Measurements from ENCODE around the gene ZEB2.

Gene ZEB2

GRCh38 chr2:144528108-144528507 is 8.2 kb upstream of the ZEB2 start:
- no peak for DNase-seq (ENCODE audit: low read depth)

GRCh38 chr2:144526831-144527230 is 6.9 kb upstream of the ZEB2 start:
- DNase-seq (ENCODE audit: low read depth): no peak

DNA sequence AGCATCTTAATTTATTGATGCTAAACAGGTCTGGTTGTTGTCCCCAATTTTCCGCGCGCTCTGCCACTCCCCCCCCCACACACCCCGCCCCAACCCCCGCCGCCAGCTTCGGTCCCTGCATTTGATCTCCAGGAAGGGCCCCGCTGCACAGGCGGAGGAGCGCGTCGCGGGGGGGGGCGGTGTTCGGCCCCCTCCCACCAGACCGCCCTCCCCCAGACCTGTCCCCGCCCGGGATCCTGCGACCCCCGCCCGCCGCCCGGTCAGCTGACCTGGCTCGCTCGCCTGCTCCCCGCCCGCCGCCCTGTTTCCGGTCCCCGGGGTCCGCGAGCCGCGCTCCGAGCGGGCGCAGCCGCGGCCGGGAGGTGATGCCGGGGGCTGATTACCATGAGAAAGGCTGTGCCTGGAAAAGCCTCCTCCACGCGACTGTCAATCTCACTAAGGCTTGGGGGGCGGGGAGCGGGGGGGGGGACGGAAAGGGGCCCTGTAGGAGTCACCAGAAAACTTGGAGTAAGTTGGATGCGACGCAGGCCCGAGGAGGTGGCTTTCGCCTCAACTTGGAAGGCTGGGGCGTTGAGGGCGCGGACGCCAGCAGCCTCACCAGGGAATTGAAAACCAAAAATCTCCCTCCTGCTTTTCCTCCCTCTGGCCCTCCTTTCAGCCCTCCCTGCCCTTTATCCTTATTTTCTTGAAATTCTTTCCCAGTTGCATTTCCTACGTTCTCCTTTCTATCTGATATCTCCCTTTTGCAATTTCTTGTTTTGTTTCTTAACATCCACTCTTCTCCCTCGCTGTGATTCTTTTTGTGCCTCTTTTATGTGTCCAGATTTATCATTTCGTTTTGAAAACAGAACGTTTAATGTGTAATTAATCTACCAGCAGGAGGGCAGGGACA is 4.4 kb upstream of the ZEB2 start:
- no peak for DNase-seq (ENCODE audit: low read depth)

DNA sequence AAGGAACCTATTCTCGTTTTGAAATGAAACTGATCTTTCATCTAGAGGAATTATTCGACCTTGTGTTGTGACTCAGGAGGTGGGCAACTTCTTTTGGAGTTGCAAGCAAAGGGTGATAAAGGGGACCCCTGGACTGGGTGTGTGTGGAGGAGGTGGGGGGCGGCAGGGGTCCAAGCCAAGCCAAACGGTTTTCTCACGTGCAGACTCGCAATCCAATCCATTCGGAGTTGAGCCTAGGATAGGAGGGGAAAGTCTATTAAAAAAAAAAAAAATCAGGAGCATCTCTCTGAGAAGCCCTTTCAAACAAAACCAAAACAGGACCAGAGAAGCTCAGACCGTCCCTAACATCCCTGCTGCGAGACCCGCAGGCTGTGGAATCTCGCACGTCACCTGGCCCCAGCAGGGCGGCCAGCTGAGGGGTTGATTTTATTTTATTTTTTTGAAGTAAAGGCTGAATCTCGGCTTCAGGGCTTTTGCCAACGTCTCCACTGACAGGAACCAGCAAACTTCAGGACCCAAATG is 3.7 kb upstream of the ZEB2 start:
- DNase-seq (ENCODE audit: low read depth): no peak

DNA sequence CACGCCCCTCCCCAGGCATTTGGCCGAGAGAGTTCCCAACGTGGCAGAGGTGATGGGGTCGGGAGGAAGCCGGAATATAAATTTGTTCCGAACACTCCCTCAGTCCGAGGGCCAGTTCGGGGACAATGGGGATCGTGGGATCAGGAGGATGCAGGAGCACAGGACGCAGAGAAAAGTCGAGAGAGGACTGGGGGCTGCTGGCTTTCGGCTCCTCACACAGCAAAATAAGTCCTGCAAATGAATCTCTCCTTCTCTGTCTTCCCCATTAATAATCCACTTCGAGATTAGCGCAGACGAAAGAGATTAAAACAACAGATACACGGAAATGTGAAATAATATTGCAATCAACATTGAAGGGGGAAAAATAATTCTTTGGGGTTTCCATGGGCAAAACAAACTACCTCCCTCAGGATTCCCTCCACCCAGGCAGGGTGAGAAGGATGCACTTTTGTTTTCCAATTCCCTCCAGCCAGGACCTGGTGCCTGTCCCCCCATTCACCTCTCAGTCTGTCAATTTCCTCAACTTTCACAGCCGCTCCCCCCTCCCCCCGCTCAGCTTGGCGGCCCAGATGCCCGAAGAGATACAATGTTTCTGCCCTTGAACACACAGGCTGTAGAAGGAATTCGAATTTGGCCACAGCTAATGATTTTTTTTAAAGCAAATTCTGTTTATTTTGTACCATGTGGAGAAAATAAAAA is 3.1 kb upstream of the ZEB2 start:
- DNase-seq (ENCODE audit: low read depth): no peak

DNA sequence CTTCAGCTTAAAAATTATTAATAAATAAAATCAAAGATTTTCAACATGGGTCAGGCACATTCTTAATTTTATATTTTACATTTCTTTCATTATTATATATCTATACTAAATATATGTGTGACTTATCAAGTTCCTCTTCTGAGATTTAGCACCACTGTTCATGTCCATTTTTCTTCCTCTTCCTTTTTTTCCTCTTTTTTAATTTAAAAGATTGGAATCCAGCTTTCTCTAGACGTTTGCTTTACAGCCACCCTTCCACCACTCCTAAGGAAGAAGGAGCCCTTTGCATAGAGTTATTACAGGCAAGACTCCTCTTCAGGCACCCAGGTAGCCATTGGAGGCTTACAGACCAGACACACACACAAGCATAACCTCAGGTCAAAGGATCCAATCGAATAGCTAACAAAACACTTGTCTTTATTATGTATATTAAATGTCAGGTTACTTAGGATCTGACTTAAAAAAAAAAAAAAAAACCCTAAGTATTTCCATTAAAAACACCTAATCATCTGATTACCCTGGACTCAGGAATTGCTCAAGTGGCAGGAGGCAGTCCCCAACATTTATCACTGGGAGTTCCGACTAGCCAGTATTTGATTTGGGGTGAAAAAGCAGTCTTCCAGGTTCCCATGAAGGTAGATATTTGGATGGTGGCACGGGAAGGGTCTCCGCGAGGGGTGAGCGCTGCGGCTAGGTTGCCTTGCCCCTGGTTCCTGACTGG is 2.4 kb upstream of the ZEB2 start:
- no peak for DNase-seq (ENCODE audit: low read depth)

DNA sequence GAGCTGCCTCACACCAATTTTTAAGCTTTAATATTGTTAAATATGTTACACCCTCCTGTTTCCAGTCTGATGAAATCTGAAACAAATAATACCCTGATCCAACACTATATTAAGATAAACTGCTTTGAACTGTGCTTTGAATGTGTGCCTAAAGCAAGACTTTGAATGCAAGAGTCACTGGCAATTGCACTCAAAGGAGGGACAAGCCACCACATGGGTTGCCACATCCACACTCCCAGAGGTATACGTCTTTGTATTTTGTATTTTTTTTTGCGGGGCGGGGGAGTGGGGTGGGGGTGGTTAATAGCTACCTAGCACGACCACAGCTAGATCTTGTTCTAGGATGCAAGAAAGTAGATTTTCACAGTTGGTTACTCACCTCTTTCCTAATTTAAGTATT is 1.8 kb upstream of the ZEB2 start:
- DNase-seq (ENCODE audit: low read depth): no peak

DNA sequence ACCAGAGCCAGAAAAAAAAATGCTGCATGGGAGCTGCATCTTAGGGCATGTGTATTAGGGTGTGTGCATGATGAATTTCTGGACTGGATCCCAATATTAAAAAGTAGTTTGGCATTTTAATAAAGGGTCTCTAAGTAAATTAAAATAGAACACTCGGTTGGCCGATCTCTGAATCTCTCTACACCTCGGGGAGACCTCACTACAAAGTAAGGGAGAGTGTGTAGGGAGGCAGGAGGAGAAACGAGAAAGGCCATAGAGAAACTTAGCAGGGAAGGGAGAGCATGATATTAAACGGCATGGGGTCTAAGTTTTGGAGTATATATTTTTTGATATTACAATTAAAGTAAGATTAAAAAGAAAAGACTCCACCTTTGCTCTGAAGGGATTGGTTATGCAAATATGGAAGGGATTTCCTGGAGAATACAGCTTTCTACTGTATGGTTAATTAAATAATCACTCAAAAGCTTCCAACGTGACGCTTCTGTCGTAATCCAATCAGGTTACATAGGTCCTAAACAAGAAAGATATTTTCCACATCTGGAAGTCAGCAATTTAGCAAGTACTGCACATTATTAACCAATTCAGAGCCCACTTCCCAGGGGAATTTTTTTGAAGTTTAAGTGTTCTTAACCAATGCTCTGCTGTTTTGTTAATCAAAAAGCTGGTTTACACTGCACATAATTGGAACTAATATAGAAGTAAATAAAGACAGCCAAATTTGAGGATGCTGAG is 1.0 kb upstream of the ZEB2 start:
- no peak for DNase-seq (ENCODE audit: low read depth)

DNA sequence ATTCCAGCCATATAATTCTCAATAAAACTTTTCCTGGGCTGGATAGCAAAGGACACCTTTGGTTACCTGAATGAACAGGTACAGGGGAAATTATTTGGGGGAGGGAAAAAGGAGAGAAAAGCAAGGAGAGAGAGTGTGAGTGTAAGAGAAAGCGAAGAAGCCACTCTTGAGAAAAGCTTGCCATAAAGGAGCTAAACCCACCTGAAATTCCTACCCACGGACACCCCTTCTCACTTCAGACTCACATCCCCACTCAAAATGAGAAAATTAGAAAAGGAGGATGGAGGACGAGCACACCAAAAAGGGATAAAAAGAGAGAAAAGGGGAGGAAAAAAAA is 354 bp downstream of the ZEB2 start:
- no peak for DNase-seq (ENCODE audit: low read depth)

GRCh38 chr2:144518748-144519596 is 947 bp downstream of the ZEB2 start:
- no peak for DNase-seq (ENCODE audit: low read depth)

GRCh38 chr2:144517866-144518747 is 1.8 kb downstream of the ZEB2 start:
- DNase-seq (ENCODE audit: low read depth): no peak

DNA sequence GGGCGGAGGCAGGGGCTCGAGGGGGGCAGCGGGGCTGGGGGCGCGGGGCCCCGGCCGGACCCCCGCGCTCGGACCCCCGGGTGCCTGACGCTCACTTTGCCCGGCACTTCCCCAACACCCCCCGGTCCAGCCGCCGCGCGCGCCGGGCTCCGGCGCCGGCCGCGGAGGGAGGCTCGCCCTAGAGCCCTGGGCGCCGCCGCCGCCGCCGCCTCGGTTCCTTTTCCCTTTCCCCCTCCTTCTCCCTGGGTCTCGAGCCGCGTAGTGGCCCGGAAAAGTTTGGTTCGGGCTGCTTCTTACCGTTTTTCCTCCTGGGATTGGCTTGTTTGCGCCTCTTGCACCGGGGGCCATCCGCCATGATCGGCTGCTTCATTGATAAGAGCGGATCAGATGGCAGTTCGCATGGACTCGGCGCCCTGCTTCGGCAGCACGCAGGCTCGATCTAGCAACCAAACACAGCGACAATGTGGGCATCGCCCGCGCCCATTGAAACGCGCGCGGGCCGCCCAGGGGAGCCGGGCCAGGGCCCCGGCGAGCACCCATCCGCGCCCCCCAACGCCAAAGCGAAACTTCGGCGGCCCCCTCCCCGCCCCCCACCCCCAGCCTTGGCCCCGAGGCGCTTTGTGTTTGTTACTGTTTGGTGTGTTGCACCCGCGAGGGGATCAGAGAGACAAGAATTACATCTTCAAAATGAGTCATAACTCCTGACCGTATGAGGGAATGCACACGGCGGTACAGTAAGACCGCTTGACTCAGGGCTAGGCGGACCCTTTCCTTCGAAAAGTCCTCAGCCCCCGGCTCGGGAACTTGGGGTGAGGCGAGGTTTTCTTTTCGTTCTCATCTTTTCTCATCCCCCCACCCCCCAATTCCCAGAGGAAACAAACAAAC is 2.7 kb downstream of the ZEB2 start:
- DNase-seq (ENCODE audit: low read depth): no peak

GRCh38 chr2:144516411-144516980 is 3.4 kb downstream of the ZEB2 start:
- no peak for DNase-seq (ENCODE audit: low read depth)

DNA sequence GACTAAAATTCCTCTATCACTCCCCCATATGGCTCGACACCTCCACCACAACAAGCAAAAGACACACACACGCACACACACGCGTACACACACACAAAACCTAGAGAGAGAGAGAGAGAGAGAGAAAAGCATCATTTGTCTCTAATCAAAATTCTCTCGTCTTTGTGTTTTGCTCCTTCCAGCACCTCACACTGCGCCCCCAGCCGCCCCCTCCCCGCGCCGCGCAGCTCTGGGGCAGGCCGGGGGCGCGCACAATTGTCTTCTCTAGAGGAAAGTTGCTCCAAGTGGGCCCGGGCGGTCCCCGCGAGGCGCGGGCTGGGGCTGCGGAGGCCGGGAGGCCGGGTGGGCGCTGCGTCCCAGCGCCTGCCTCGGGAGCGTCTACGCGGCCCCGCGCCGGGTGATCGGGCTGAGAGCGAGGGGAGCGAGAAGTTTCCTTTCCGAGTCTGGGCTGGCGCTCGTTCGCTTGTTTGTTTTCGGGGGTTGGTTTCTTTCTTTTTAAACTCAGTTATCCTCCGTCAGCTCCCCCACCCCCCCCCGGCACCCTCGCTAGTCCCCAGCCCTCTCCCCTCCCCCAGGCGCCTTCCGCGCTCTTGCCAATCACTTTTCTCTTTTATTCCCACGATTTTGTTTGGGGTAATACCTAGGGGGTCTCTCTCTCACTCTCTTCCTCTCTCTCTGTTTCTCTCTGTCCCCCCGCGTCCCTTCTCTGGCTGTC is 4.1 kb downstream of the ZEB2 start:
- DNase-seq (ENCODE audit: low read depth): no peak

GRCh38 chr2:144515099-144515695 is 4.7 kb downstream of the ZEB2 start:
- DNase-seq (ENCODE audit: low read depth): no peak

DNA sequence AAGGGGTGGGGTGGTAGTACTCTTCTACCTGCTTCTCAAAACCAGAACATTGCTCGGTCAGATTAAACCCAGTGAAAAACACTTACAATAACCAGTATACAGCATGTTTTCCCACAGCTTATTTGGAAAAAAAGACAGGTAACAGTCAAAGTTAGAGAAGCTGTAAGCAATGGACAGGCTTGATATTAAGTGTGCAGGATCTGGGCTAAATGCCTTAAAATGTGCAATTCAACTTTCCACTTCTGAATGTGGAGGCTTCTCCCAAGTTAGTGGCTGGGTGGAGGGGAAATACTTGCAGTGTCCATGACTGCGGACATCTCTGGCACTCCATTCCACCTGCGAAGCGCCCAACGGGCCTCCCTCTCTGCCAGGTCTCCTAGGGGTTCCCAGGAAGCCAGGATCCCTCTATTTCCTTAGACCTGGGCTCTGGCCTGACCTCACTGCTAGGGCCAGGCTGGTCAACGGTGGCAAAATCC is 5.3 kb downstream of the ZEB2 start:
- DNase-seq (ENCODE audit: low read depth): no peak

GRCh38 chr2:144513388-144514101 is 6.4 kb downstream of the ZEB2 start:
- no peak for DNase-seq (ENCODE audit: low read depth)
